Gastrocnemius medialis (tissue), 4 donors: ENCODE data around the gene DPH7. TPM values are rescaled to one million over a fixed set of nuclear protein-coding genes. Genes with fewer than 3 reads are reported as not detected.

Experiments
- ATAC-seq, 2 donors: fragments of 150-250 bp; one replicate each; pipeline ENCODE4 v1.9.1; 2016
- DNase-seq, 2 donors: peaks; one replicate each; pipeline ENCODE4 v3.0.0-alpha.2; 2019
- H3K27ac ChIP-seq, 4 donors: fragments of 200-600 bp; sonication (generic); 1 replicate in 1 of 4; 2 replicates in 3 of 4; pipeline ENCODE4 v1.5.1; 2016 to 2018; ENCODE audit warnings: mild to moderate bottlenecking in 2 of 4, moderate library complexity in 1 of 4
- H3K27me3 ChIP-seq, 3 donors: fragments of 200-600 bp; sonication (generic) in 2 of 3; 1 replicate in 1 of 3; 2 replicates in 2 of 3; pipeline versions ENCODE4 v1.5.1 to v1.6.0; 2016 to 2019; ENCODE audit warnings: mild to moderate bottlenecking in 1 of 3, moderate library complexity in 1 of 3
- H3K36me3 ChIP-seq, 2 donors: fragments of 200-600 bp; sonication (generic) in 1 of 2; one replicate each; pipeline ENCODE4 v1.5.1; 2017 to 2018
- H3K4me1 ChIP-seq, 2 donors: fragments of 200-600 bp; sonication (generic) in 1 of 2; one replicate each; pipeline ENCODE4 v1.5.1; 2016 to 2017; ENCODE audit warnings: mild to moderate bottlenecking in 2 of 2
- H3K4me3 ChIP-seq, 4 donors: fragments of 200-600 bp; sonication (generic) in 3 of 4; 1 replicate in 1 of 4; 2 replicates in 3 of 4; pipeline ENCODE4 v1.5.1; 2016 to 2019; ENCODE audit warnings: mild to moderate bottlenecking in 2 of 4
- H3K9me3 ChIP-seq, 3 donors: fragments of 200-600 bp; sonication (generic) in 2 of 3; 1 replicate in 1 of 3; 2 replicates in 2 of 3; pipeline ENCODE4 v1.5.1; 2016 to 2019
- POLR2A ChIP-seq, 2 donors: fragments of 450-650 bp; IDR thresholded peaks; one replicate each; pipeline ENCODE4 v1.6.1; 2017; ENCODE audit warnings: antibody characterized with exemption in 2 of 2, mild to moderate bottlenecking in 2 of 2, moderate library complexity in 2 of 2
- in situ Hi-C, 4 donors: fragments of 200-750 bp; cut with MboI; loops; one replicate each; pipeline versions ENCODE4 v1.15.0 to v1.8.0; 2017; ENCODE audit warnings: low sequenced_read_pairs in 4 of 4
- intact Hi-C: fragments of 100-400 bp; cut with DNase I; formaldehyde crosslinking; loops from one replicate; pipeline ENCODE4 v1.15.1; 2023; ENCODE audit warnings: low total_unique reads
- total RNA-seq, 4 donors: library from RNA; depleted of rRNA; stranded (reverse); fragments of >200 nt; gene quantifications; one replicate each; pipeline versions ENCODE4 v1.1.0 to v1.2.3, GENCODE V29; 2016
- TF ChIP-seq, protein P1 (sequence below), 5 experiments: fragments of 450-650 bp in 3 of 5; fragments of 200-600 bp in 2 of 5; sonication (generic) in 2 of 5; IDR thresholded peaks in 4 of 5; conservative IDR thresholded peaks in 1 of 5; 1 replicate in 4 of 5; 2 replicates in 1 of 5; pipeline ENCODE4 v1.5.1; 2016 to 2019; ENCODE audit warnings: antibody characterized with exemption in 5 of 5, mild to moderate bottlenecking in 3 of 5, moderate library complexity in 3 of 5

Gene DPH7
- total RNA-seq, 4 donors from 2014 or later: 10.0 to 25.2 (median 13.6) TPM

DNA sequence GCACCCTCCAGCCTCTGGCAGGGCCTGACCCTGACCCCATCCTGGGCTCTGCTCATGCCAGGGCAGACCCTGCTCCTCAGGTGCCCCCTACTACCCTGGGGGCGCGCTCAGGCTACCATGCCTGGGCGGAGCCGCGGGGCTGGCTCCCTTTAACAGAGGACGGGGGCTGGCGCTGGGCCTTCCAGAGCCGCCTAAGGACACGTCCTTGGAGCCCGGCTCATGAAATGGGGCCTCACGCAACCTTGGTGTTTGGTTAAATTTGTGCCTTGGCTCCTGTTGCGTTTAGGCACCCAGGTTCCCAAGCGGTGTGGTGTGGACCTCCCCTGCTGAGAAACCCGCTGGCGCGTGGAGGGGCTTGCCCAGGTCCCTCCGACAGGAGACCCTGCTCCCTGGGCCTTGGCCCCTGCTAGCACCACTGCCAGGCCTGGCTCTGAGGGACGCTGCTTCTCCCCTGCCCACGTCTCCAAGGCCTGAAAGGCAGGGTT is 36.7 kb upstream of the DPH7 start:
- DNase-seq: no peak
- H3K27ac ChIP-seq: no peak overlapping the region
- TF ChIP-seq, protein P1, sequence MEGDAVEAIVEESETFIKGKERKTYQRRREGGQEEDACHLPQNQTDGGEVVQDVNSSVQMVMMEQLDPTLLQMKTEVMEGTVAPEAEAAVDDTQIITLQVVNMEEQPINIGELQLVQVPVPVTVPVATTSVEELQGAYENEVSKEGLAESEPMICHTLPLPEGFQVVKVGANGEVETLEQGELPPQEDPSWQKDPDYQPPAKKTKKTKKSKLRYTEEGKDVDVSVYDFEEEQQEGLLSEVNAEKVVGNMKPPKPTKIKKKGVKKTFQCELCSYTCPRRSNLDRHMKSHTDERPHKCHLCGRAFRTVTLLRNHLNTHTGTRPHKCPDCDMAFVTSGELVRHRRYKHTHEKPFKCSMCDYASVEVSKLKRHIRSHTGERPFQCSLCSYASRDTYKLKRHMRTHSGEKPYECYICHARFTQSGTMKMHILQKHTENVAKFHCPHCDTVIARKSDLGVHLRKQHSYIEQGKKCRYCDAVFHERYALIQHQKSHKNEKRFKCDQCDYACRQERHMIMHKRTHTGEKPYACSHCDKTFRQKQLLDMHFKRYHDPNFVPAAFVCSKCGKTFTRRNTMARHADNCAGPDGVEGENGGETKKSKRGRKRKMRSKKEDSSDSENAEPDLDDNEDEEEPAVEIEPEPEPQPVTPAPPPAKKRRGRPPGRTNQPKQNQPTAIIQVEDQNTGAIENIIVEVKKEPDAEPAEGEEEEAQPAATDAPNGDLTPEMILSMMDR (IDR thresholded peaks at IDR 0.05 in 4 of 5, conservative IDR thresholded peaks at IDR 0.05 in 1 of 5): no peak
- TF ChIP-seq POLR2A (IDR thresholded peaks at IDR 0.05): no peak
- H3K4me3 ChIP-seq: no peak overlapping the region
- in situ Hi-C loops (no loop called here), intact Hi-C loops (no loop called here)
- no peaks in the 10 kb centered on the region for H3K9me3 ChIP-seq
- no peaks in the 10 kb centered on the region for H3K27me3 ChIP-seq
- H3K4me1 ChIP-seq: peaks cover 33 to 40% of the 10 kb centered on the region in 2 donors
- peaks cover 0 to 33% of the 10 kb centered on the region in 2 donors for H3K36me3 ChIP-seq
- ATAC-seq: no peak

DNA sequence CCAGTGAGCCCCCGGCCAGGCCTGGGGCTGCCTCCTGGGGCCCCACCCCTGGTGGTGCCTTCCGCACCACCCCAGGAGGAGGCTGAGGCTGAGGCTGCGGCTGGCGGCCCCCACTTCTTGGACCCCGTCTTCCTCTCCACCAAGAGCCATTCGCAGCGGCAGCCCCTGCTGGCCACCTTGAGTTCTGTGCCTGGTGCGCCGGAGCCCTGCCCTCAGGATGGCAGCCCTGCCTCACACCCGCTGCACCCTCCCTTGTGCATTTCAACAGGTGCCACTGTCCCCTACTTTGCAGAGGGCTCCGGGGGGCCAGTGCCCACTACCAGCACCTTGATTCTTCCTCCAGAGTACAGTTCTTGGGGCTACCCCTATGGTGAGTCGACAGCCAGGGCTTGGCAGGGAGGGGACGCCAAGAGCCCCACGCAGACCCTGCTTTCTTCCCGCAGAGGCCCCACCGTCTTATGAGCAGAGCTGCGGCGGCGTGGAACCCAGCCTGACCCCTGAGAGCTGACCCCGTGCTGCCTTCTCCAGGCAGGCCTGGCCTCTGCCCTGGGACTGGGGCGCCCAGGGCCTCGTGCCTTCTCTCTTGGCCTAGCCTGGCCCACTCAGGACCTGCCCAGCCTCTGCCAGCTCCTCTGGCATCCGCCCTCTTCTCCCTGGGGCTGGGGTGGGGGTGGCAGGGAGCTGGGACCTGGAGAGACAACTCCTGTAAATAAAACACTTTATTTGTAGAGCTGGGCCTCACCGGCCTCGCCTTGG is 36.1 kb upstream of the DPH7 start:
- ATAC-seq (no peak), DNase-seq (no peak)
- H3K4me3 ChIP-seq: no peak overlapping the region
- in situ Hi-C loops: no loop called here
- H3K4me1 ChIP-seq: peaks cover 26 to 34% of the 10 kb centered on the region in 2 donors
- no peak for TF ChIP-seq POLR2A (IDR thresholded peaks at IDR 0.05)
- TF ChIP-seq, protein P1 (IDR thresholded peaks at IDR 0.05 in 4 of 5, conservative IDR thresholded peaks at IDR 0.05 in 1 of 5): no peak
- no peaks in the 10 kb centered on the region for H3K9me3 ChIP-seq
- H3K36me3 ChIP-seq: peaks cover 0 to 33% of the 10 kb centered on the region in 2 donors
- H3K27ac ChIP-seq: no peak overlapping the region
- intact Hi-C loops: no loop called here
- no peaks in the 10 kb centered on the region for H3K27me3 ChIP-seq

- no peak overlapping the region for H3K27ac ChIP-seq
- TF ChIP-seq, protein P1 (IDR thresholded peaks at IDR 0.05 in 4 of 5, conservative IDR thresholded peaks at IDR 0.05 in 1 of 5): no peak
- no peak for TF ChIP-seq POLR2A (IDR thresholded peaks at IDR 0.05)
- intact Hi-C loops: no loop called here
- H3K9me3 ChIP-seq: no peaks in the 10 kb centered on the region
- no peak for ATAC-seq
- no peak overlapping the region for H3K4me3 ChIP-seq
- peaks cover 24 to 32% of the 10 kb centered on the region in 2 donors for H3K4me1 ChIP-seq
- peaks cover 0 to 33% of the 10 kb centered on the region in 2 donors for H3K36me3 ChIP-seq
- in situ Hi-C loops: no loop called here
- DNase-seq: no peak
- H3K27me3 ChIP-seq: no peaks in the 10 kb centered on the region
Observed at GRCh38 chr9:137613738-137614523, 35.2 kb upstream of the DPH7 start.

DNA sequence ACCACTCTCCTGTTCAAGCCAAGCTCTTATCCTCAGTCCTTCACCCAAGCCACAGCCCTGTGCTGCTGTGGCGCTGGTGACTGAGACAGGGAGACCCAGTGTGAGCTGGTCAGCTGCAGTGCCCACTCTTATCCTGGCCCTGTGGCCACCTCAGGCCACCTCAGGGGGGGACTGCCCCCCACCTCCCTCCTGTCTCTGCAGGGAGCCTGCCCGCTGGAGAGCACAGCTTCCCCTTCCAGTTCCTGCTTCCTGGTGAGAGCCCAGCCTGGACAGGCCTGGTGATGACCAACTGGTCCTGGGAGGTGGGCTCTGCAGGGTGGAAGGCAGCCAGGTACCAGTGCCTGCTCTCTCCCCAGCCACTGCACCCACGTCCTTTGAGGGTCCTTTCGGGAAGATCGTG is 34.5 kb upstream of the DPH7 start:
- no peak for DNase-seq
- H3K4me1 ChIP-seq: peaks cover 24 to 32% of the 10 kb centered on the region in 2 donors
- ATAC-seq: no peak
- intact Hi-C loops: no loop called here
- no peaks in the 10 kb centered on the region for H3K27me3 ChIP-seq
- no peak overlapping the region for H3K27ac ChIP-seq
- in situ Hi-C loops: no loop called here
- H3K4me3 ChIP-seq: no peak overlapping the region
- TF ChIP-seq POLR2A (IDR thresholded peaks at IDR 0.05): no peak
- TF ChIP-seq, protein P1 (IDR thresholded peaks at IDR 0.05 in 4 of 5, conservative IDR thresholded peaks at IDR 0.05 in 1 of 5): no peak
- no peaks in the 10 kb centered on the region for H3K9me3 ChIP-seq
- H3K36me3 ChIP-seq: peaks cover 0 to 33% of the 10 kb centered on the region in 2 donors
